Measurements from ENCODE around the gene PITPNM2.
A peak's percentile ranks its signal among the peaks of the same experiment; 100 is the strongest.
"Not testable (repeated sequence)": the region's sequence is repeated elsewhere in the genome, so short reads cannot be mapped to it uniquely, and the experiment has no call there.

The PITPNM2 gene

DNA sequence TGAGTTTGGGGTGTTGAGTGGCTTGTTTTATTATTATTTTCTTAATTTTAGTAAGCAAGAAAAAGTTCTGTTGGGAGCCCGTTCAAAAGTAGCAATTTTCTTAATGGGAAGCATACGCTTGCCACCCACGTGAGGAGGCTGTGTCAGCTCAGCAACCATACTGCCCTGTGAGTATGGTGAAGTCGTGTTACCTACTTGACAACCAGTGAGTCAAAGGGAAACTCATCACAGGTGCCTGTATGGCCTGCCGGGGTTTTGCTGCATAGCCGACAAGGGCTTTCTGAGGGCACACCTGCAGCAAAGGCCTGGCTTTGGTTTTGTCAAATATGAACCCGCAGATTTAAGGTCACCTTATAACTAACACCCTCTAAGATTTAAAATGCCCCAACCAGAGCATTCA is 31.1 kb downstream of the PITPNM2 start:
- DNase-seq: no peak

DNA sequence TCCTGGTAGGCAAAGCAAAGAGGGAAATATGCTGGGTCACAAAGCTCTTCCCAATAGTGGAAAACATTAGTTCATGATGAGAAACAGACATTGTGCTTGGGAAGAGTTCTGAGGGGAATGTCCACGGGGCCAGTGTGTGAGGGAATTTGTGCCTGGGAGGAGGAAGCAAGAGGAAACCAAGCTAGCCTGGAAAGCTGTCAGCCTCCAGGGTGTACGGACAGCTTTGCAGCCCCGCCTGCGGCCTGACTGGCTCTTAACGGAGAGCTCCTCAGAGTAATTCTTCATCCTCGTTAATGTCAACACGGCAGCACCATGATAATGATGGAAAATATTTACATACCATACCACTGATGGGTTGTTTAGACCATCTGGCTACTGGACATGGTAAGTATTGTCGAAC is 32.4 kb downstream of the PITPNM2 start:
- DNase-seq: no peak

DNA sequence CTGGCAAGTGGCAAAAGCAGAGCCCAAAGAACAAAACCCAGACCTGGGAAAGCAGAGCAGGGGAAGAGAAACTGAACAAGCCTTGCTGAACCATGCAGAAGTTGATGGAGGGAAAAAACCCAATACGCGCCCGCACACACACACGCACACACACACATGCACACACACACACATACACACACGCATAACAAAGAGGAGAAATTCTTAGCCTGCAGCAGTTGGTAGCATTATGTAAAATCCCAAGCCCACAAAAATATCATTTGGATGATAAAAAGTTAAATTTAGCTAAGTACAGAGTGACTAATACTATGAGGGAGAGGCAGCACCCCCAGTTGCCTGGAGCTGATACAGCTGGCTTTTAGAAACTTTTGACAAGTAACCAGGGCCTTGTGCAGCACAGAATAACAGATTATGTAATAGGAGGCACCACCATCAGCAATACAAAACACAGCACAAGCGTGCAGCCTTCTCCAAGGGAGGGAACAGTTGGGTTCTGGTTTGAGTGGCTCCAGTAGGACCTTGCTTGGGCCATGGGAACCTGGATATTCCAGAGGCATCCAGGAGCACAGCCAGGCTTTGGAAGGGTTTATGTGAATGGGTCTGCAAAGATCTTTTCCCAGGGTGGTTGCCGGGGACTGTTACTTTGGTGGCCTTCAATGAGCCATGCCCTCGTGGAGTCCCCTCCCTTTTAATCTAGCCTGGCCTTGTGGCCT is 35.3 kb downstream of the PITPNM2 start:
- DNase-seq: peak; percentile 36 to 51

DNA sequence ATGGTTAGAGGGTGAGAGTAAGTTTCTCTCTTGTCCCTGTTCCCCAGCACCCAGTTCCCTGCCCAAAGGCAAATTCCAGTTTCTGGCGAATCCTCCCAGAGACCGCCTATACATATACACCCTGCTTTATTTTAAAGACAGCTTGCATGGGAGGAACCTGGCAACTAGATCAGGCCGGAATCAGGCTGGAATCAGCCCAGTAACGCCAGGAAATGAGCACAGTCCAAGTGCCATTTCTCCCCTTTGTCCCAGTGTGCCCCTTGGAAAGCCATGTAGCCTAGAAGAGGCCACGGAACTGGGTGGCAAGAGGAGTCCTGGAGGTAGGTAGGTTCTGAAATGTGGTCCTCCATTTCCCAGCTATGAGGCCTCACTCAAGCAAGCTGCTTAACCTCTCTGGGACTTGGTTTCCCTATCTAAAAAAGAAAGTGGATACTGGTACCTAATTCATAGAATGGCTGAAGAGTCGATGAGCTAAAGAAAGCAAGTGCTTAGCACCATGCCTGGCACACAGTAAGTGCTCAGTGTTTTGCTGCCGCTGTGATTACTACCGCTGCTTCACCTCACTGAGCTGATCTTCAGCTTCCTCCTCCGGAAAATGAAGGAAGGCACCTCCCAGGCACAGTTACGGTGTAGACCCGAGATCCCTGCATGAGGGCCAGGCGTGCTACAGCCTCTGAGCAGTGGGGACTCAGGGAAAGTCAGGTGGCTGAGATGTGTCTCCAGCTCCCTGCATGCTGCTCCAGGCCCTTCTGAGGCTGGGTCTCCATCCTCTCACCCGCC is 36.4 kb downstream of the PITPNM2 start:
- DNase-seq: no peak

DNA sequence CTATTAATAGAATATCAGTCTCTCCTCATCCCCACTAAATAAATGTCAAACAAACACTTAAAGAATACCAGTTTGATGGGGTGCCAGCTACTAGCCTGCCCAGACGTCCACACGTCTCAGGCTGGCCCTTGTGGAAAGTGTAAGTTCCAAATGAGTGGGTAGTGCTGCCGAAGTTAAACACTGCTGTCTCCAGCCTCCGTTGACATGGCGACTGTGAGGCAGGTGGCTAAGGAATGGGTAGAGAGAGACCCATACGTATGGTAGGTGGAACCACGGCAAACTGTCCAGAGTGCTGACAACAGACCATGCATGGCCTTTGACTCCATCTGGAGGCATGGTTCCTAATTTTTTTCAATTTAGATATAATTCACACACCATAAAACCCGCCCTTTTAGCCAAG is 37.9 kb downstream of the PITPNM2 start:
- no peak for DNase-seq

DNA sequence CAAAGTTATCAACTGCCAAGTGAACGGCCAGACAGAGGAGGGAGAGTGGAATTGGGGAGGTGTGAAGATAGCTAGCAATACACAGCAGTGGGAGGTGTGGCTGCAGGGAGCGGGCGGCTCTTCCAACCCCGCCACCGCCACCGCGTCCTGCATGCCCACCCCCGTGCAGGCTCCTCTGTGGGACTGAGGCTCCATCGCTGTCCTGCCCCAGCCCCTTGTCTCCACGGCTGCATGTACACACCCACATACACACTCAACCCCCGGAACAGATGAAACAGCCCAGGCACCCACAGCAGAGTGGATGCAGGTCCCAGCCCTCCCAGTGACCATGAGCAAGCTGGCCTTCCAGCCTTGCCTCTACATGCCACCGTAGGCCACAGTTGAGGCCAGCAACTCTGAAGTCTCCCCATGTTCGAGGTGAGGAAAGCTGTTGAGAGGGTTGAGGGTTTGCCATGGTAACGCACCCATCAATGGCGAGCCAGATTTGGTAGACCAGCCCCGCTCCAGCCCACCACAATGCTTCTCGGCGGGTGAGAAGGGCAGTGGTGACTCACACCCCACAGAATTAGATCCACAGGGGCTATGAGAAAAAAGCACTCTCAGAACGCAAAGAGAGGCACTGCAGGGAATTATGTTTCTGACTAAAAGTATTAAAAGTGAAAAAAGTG is 39.3 kb downstream of the PITPNM2 start:
- DNase-seq: no peak

DNA sequence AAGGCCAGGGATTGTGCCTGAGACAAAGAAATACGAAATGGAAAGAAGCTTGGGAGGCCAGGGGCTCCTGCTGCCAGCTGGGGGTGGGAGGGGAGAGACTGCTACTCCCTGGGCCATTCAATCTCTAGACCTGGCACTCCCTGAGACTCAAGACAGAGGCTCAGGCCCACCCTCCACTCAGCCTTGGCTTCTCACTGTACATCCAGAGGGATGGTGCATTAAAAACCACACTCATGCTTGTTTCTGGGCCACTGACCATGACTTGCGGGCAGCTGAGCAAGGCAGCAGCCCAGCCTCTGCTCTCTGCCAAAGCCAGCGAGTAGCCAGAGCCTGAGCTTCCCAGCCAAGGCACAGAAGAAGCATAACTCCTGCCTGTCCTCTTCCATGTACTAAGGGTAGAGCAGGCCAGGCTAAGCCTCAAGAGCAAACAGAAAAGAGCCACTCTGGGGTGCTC is 41.5 kb downstream of the PITPNM2 start:
- DNase-seq: no peak

DNA sequence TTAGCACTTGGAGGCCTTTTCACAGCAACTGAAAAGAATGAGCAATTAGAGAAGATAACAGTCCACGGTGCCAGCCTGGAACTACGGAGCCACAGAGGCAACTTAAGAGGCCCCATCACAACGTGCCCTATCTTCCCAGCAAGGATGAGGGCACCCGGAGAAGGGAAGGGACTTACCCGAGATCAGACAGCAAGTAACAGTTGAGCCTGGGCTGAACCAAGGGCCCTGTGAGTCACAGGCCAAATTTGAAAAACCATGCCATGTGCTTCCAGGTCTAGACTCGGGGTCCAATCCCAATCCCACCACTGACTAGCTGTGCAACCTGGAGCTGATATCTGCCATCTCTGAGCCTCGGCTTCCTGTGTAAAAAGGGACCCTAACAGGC is 42.2 kb downstream of the PITPNM2 start:
- no peak for DNase-seq

DNA sequence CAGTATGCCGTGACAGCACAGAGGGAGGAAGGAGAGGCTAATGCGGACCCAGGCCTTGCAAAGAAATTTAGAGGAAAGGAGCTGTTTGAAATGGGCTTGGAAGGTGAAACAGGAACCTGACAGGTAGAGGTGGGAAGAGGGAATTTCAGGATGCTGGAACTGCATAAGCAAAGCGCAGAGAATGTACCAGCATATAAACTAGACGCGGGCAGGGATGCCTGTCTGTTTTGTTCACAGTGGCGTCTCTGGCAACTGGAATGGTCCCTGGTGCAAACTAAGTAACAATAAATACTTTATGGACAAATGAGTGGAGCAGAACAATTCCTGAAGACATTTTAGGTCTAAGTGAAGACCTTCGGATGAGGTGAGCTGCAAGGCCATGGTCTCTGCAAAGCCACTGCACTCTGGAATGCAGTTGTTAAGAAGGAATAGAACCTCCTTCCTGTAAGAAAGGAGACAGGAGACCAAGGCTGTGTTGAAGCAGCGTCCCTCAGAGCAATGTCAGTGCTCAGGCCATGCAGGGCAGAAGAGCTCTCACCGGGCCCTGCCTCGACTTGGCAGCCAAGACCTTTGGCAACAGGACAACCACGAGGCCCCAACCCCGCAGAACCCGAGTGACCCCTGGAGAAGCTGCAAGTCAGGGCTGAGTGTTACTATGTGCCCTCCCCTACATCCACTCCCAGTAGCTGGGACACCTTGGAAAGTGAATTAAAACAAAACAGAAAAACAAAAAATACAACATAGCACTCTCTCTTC is 42.8 kb downstream of the PITPNM2 start:
- no peak for DNase-seq

DNA sequence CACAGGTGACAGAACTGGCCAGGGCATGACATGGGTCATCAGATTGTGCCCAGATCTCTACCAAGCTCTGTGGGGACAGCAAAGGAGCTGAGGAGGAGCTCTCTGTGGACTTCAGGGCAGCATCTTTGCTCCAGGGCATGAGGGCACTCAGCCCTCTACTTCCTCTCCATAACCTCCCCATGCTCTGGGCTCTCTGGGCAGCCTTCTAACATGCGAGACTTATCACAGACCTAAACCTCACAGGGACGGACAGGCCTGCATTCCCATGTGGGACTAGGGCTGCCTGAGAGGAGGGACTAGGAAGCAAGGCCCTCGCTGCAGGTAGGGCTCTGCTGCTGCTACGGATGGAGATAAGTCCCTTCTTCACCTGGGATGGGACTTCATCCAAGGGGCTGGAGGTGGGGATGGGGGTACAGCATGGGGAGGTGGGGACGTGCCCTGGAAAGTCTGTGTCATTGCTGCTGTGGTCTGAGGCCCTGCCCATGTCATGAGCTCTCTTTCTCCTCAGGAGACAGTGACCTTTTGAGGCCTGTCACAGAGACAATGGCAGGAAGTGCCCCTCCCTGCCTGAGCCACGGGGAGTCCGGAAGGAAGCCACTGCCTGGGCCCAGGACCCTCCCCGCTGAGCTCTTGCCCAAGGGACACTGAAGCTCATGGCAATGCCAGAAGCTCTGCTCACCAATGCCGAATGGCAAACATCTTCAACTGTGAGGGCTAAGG is 44.1 kb downstream of the PITPNM2 start:
- DNase-seq: peak; percentile 66 to 68

DNA sequence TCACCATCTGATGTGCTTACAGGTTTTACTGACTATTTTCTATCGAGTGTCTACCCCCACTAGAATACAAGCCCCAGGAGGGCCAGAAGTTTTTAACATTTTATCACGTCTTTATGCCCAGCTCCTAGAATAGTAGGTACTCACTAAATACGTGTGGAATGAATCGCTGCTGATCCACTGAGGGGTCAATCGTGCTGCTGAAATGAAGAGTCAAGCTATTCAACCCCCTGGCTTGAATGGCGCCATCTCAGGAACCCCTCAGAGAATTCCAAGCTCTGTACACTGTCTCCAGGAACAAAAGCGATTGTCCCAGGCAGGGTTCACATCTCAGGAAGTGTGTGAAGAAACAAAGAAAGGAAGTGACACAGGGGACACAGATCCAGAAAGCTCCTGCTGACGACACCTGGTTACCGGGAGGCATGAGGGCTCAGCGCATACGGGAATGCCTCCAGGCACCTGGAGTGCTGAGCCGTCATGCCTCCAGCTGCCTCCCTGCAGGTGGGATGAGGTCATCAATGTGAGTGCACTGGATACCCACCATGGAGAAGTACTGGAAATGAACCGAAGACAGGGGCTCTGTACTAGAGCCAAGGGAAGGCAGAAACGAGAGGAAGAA is 45.6 kb downstream of the PITPNM2 start:
- DNase-seq: no peak

DNA sequence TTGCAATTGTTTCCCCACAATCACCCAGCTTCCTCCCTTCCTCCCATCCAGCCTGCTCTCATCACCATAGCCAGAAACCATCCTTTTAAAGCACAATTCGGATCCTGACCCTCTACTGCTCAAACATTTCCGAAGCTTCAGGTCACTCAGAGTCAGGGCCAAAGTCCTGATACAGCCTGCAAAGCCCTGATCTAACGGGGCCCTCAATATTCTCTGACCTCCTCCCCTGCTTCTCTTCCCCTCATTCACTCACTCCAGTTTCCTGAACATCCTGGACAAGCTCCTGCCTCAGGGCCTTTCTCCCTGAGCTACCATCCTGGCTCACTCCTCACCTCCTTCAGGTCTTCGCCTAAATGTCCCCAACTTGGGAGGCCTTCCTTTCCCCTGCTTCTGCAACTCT is 46.1 kb downstream of the PITPNM2 start:
- no peak for DNase-seq

DNA sequence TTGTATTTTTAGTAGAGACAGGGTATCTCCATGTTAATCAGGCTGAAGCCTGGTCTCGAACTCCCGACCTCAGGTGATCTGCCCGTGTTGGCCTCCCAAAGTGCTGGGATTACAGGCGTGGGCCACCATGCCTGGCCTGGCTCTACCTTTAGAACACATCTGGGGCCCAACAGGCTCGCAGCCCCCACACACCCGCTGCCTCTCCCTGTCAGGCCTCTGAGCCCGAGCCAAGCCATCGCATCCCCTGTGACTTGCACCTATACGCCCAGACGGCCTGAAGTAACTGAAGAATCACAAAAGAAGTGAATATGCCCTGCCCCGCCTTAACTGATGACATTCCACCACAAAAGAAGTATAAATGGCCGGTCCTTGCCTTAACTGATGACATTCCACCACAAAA is 46.8 kb downstream of the PITPNM2 start:
- DNase-seq: not testable (repeated sequence)

DNA sequence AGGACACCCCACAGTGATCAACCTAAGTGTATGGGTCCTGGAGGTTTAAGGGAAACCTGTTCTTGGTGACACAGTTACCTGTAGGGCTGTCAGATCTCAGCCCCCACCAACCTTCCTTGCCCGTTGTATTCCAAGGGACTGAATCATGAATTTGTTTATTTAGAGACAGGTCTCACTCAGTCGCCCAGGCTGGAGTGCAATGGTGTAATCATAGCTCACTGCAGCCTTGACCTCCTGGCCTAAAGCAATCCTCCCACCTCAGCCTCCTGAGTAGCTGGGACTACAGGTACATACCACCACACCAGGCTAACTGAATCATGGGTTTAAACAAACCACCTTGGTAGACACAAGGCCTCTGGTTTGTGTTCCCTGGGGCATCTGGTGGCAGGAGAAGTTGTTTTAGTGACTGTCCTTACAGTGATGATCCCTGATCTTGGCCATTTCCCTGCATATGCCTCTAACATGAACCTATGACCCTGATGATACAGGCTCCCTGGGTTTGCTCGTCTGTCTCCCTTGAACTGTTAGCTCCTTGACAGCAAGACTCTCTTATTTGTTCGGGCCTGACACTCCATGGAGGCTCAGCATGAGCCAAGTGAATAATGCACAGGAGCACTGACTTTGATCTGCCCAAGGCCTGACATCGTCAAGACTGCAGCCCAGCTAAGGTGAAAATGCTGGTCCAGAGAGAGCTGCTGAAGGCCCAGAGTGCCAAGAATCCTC is 47.9 kb downstream of the PITPNM2 start:
- DNase-seq: no peak

DNA sequence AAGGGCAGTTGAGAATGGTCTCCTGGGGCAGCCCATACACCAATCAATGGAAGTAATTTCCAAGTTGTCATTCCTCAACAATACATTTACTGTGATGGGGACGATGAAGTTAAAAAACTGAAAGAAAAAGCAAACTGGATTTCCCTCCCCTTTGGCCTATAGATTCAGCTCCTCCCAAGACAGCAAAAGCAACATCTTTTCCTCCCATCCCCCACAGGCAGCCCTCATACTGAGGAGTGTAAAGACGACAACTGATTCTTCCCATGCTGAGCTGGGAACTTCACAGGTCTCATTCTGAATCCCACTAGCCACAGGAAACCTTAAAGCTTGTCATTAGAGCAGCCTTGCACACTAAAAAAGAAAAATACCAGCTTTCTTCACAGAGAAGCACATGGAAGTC is 48.5 kb downstream of the PITPNM2 start:
- no peak for DNase-seq

DNA sequence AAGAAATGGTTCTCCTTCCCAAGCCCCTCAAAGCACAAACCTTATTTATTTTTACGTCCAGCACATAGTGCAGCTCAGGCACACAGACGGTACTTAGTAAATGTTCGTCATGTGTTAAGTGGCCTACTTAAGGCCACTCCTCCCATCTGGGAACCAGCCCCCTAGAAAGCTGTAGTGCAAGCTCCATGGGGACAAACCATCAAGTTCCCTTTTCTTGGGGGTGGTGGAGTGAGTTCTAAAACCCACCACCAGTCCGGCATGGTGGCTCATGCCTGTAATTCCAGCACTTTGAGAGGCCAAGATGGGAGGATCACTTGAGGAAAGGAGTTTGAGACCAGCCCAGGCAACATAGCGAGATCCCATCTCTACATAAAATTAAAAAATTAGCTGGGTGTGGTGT is 49.4 kb downstream of the PITPNM2 start:
- peak; percentile 52 to 53 for DNase-seq
